Gastroesophageal sphincter (tissue), 3 donors: ENCODE measurements around the gene MGAT3.

Source experiments
- POLR2A ChIP-seq, 2 donors: fragments of 450-650 bp; IDR thresholded peaks; one replicate each; pipeline ENCODE4 v1.6.1; 2017; ENCODE audit warnings: antibody characterized with exemption in 2 of 2, mild to moderate bottlenecking in 2 of 2, moderate library complexity in 1 of 2
- TF ChIP-seq, protein P1 (sequence below), 4 experiments: fragments of 200-600 bp in 2 of 4; fragments of 450-650 bp in 2 of 4; sonication (generic) in 1 of 4; IDR thresholded peaks; one replicate each; pipeline ENCODE4 v1.5.1; 2017 to 2019; ENCODE audit warnings: antibody characterized with exemption in 4 of 4, mild to moderate bottlenecking in 2 of 4, moderate library complexity in 2 of 4

- TF ChIP-seq, protein P1, sequence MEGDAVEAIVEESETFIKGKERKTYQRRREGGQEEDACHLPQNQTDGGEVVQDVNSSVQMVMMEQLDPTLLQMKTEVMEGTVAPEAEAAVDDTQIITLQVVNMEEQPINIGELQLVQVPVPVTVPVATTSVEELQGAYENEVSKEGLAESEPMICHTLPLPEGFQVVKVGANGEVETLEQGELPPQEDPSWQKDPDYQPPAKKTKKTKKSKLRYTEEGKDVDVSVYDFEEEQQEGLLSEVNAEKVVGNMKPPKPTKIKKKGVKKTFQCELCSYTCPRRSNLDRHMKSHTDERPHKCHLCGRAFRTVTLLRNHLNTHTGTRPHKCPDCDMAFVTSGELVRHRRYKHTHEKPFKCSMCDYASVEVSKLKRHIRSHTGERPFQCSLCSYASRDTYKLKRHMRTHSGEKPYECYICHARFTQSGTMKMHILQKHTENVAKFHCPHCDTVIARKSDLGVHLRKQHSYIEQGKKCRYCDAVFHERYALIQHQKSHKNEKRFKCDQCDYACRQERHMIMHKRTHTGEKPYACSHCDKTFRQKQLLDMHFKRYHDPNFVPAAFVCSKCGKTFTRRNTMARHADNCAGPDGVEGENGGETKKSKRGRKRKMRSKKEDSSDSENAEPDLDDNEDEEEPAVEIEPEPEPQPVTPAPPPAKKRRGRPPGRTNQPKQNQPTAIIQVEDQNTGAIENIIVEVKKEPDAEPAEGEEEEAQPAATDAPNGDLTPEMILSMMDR (IDR thresholded peaks at IDR 0.05): no peak
- TF ChIP-seq POLR2A (IDR thresholded peaks at IDR 0.05): no peak
Observed at GRCh38 chr22:39439170-39439569, 17.6 kb upstream of the MGAT3 start.
